Panc1 (cell line): ENCODE results near the gene FAM9A. TPM values are rescaled to one million over a fixed set of nuclear protein-coding genes. Genes with fewer than 3 reads are reported as not detected.

ENCODE experiments used
- ATAC-seq: fragments of 200-7000 bp; cut with Tn5 transposase; 2 replicates; pipeline ENCODE4 v1.9.1; 2020; ENCODE audit warnings: mild to moderate bottlenecking, moderate library complexity
- BruUV-seq: library from RNA; stranded (reverse); fragments of 400-500 nt; replicated peaks from 2 replicates; lab custom pipeline; 2021; lab: Mats Ljungman, UMichigan
- CTCF ChIA-PET: fragments of 300-600 bp; sonication (Branson Sonifier 250); formaldehyde crosslinking; loops from one replicate; lab custom pipeline; 2022; ENCODE audit warnings: antibody characterized with exemption; lab: Charles Lee
- POLR2A ChIA-PET: fragments of 300-600 bp; sonication (Branson Sonifier 250); formaldehyde crosslinking; loops from one replicate; lab custom pipeline; 2022; ENCODE audit warnings: antibody characterized with exemption; lab: Charles Lee
- DNase-seq: peaks from one replicate; pipeline ENCODE4 v3.0.0-alpha.2; 2010; ENCODE audit warnings: low read depth, low spot score
- H3K27ac ChIP-seq: 2 replicates; pipeline ENCODE4 v1.5.1; 2011; ENCODE audit warnings: mild to moderate bottlenecking, low read length, inconsistent platforms
- H3K27me3 ChIP-seq: fragments of 200-500 bp; sonication (Bioruptor generic); 2 replicates; pipeline ENCODE4 v1.6.0; 2014; ENCODE audit warnings: low read length, inconsistent platforms; ENCODE audit not compliant: control insufficient read depth, insufficient read depth
- H3K36me3 ChIP-seq: fragments of 200-500 bp; sonication (Bioruptor generic); 2 replicates; pipeline ENCODE4 v1.5.1; 2014; ENCODE audit warnings: inconsistent platforms, mild to moderate bottlenecking, low read length, moderate library complexity; ENCODE audit not compliant: control insufficient read depth, insufficient read depth
- H3K4me1 ChIP-seq: 2 replicates; pipeline ENCODE4 v1.5.1; 2011; ENCODE audit warnings: inconsistent platforms, mild to moderate bottlenecking, low read length, moderate library complexity; ENCODE audit not compliant: control insufficient read depth, insufficient read depth
- H3K4me3 ChIP-seq, 2 experiments: 2 replicates each; pipeline ENCODE4 v1.5.1; 2011 to 2012; ENCODE audit warnings: low read depth in 2 of 2, low read length in 2 of 2, mild to moderate bottlenecking in 2 of 2, inconsistent platforms in 1 of 2, moderate library complexity in 1 of 2
- H3K9me3 ChIP-seq: fragments of 200-500 bp; sonication (Bioruptor generic); 2 replicates; pipeline ENCODE4 v1.5.1; 2014; ENCODE audit warnings: low read depth, mild to moderate bottlenecking, inconsistent platforms, low read length, moderate library complexity; ENCODE audit not compliant: control insufficient read depth, insufficient read depth
- POLR2AphosphoS5 ChIP-seq: IDR thresholded peaks from 2 replicates; pipeline ENCODE4 v1.6.1; 2012; ENCODE audit warnings: mild to moderate bottlenecking, low read depth, low read length, moderate library complexity
- SIN3A ChIP-seq: IDR thresholded peaks from 2 replicates; pipeline ENCODE4 v1.6.1; 2012; ENCODE audit warnings: low read depth, mild to moderate bottlenecking, low read length, moderate library complexity, borderline replicate concordance; ENCODE audit not compliant: insufficient read depth
- TCF7L2 ChIP-seq: IDR thresholded peaks from 2 replicates; pipeline ENCODE4 v1.6.1; 2011; ENCODE audit warnings: mild to moderate bottlenecking, low read depth, low read length, inconsistent platforms
- in situ Hi-C: cut with HindIII; loops from 2 replicates; pipeline ENCODE4 v1.10.0; 2016; ENCODE audit warnings: low sequenced_read_pairs, low pct_unique_long_range_greater_than_20kb
- intact Hi-C: fragments of 100-400 bp; cut with micrococcal nuclease; formaldehyde crosslinking; loops from one replicate; pipeline ENCODE4 v1.10.0; 2022; ENCODE audit not compliant: unreplicated experiment
- total RNA-seq: library from RNA; stranded (reverse); gene quantifications from one replicate; pipeline ENCODE4 v1.2.1, GENCODE V29; 2021; ENCODE audit not compliant: unreplicated experiment
- TF ChIP-seq, protein P1 (sequence below), 2 experiments: IDR thresholded peaks; 2 replicates each; pipeline ENCODE4 v1.6.1; 2011 to 2012; ENCODE audit warnings: low read depth in 2 of 2, control low read depth in 1 of 2, low read length in 1 of 2, mild to moderate bottlenecking in 1 of 2, moderate library complexity in 1 of 2; ENCODE audit not compliant: insufficient read depth in 1 of 2
- TF ChIP-seq, protein P2 (sequence below): fragments of 450-650 bp; IDR thresholded peaks from 2 replicates; pipeline ENCODE4 v1.5.1; 2017; ENCODE audit warnings: mild to moderate bottlenecking

Gene FAM9A
- total RNA-seq, 1 experiment from 2014 or later, result not detected

GRCh38 chrX:8820910-8821527, 19.8 kb upstream of the FAM9A start:
- DNase-seq (no peak), ATAC-seq (no peak)
- no peaks in the 10 kb centered on the region for H3K27me3 ChIP-seq
- intact Hi-C loops, result no loop called here
- no TSS peak for BruUV-seq
- H3K4me3 ChIP-seq, result no peak overlapping the region
- no peaks in the 10 kb centered on the region for H3K9me3 ChIP-seq
- TF ChIP-seq, protein P1, sequence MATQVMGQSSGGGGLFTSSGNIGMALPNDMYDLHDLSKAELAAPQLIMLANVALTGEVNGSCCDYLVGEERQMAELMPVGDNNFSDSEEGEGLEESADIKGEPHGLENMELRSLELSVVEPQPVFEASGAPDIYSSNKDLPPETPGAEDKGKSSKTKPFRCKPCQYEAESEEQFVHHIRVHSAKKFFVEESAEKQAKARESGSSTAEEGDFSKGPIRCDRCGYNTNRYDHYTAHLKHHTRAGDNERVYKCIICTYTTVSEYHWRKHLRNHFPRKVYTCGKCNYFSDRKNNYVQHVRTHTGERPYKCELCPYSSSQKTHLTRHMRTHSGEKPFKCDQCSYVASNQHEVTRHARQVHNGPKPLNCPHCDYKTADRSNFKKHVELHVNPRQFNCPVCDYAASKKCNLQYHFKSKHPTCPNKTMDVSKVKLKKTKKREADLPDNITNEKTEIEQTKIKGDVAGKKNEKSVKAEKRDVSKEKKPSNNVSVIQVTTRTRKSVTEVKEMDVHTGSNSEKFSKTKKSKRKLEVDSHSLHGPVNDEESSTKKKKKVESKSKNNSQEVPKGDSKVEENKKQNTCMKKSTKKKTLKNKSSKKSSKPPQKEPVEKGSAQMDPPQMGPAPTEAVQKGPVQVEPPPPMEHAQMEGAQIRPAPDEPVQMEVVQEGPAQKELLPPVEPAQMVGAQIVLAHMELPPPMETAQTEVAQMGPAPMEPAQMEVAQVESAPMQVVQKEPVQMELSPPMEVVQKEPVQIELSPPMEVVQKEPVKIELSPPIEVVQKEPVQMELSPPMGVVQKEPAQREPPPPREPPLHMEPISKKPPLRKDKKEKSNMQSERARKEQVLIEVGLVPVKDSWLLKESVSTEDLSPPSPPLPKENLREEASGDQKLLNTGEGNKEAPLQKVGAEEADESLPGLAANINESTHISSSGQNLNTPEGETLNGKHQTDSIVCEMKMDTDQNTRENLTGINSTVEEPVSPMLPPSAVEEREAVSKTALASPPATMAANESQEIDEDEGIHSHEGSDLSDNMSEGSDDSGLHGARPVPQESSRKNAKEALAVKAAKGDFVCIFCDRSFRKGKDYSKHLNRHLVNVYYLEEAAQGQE (IDR thresholded peaks at IDR 0.05; ENCODE audit: insufficient read depth in 1 of 2, low read depth in 2 of 2, low read length in 1 of 2), result no peak
- TF ChIP-seq, protein P2, sequence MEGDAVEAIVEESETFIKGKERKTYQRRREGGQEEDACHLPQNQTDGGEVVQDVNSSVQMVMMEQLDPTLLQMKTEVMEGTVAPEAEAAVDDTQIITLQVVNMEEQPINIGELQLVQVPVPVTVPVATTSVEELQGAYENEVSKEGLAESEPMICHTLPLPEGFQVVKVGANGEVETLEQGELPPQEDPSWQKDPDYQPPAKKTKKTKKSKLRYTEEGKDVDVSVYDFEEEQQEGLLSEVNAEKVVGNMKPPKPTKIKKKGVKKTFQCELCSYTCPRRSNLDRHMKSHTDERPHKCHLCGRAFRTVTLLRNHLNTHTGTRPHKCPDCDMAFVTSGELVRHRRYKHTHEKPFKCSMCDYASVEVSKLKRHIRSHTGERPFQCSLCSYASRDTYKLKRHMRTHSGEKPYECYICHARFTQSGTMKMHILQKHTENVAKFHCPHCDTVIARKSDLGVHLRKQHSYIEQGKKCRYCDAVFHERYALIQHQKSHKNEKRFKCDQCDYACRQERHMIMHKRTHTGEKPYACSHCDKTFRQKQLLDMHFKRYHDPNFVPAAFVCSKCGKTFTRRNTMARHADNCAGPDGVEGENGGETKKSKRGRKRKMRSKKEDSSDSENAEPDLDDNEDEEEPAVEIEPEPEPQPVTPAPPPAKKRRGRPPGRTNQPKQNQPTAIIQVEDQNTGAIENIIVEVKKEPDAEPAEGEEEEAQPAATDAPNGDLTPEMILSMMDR, result no peak
- no peak for TF ChIP-seq POLR2AphosphoS5
- ChIA-PET POLR2A (no interaction called here), CTCF (no interaction called here)
- in situ Hi-C loops, result no loop called here
- no peaks in the 10 kb centered on the region for H3K4me1 ChIP-seq
- H3K36me3 ChIP-seq, result no peaks in the 10 kb centered on the region
- H3K27ac ChIP-seq, result no peak overlapping the region

DNA sequence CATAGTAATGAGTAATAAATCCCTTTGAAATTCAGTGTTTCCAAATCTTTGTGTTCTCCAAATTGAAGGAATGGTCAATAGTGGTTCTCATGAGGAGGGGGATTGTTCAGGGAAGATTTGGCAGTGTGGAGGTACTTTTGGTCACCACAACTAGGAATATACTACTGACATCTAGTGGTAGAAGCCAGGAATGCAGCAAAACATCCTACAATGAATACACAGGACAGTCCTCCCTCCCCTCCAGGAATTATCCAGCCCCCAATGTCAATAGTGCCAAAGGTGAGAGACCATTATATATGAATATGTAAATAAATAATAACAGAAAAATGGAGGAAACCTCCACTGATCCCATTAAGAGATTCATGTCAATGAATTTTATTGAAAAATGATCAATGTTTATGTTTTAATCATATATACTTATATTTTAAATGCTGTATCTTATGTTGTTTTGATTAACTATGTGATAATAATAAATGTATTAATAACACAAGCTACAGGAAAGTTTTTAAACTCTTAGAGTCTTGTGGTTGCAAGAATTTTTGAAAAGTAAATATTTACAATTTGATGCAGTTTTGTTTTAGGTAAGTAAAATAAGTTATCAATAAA, 14.4 kb upstream of the FAM9A start:
- BruUV-seq, result no TSS peak
- peak; percentile 36 for DNase-seq
- H3K27ac ChIP-seq, result no peak overlapping the region
- H3K27me3 ChIP-seq, result no peaks in the 10 kb centered on the region
- POLR2A ChIA-PET, result no interaction called here
- H3K36me3 ChIP-seq, result no peaks in the 10 kb centered on the region
- CTCF ChIA-PET, result no interaction called here
- intact Hi-C loops (loop anchor here (5.0 kb wide), 1 partner anchor 68 kb away; no protein-coding TSS in a partner anchor), in situ Hi-C loops (no loop called here)
- no peaks in the 10 kb centered on the region for H3K9me3 ChIP-seq
- H3K4me1 ChIP-seq, result no peaks in the 10 kb centered on the region
- no peak overlapping the region for H3K4me3 ChIP-seq
- peak; percentile 63; the same call in 1 of the 2 replicates for ATAC-seq
- TF ChIP-seq TCF7L2, result no peak
- TF ChIP-seq, protein P2, result peak; percentile 72
- TF ChIP-seq SIN3A, result no peak
- TF ChIP-seq, protein P1 (IDR thresholded peaks at IDR 0.05; ENCODE audit: insufficient read depth in 1 of 2, low read depth in 2 of 2, low read length in 1 of 2), result no peak
